ENCODE results near the gene NEMP2. TPM values are rescaled to one million over a fixed set of nuclear protein-coding genes. Genes with fewer than 3 reads are reported as not detected.

NEMP2 gene
- total RNA-seq, 1 experiment from 2014 or later = 46.0 TPM

- ChIA-PET POLR2A (interaction anchor here (0.5 to 4.1 kb wide), 24 partner anchors 9 to 775 kb away, joined by 3 to 33 read pairs (median 4); no protein-coding TSS in a partner anchor), CTCF (interaction anchor here (0.8 to 1.1 kb wide), 2 partner anchors 145 to 146 kb away, joined by 3 to 4 read pairs; no protein-coding TSS in a partner anchor)
- Mint-ChIP-seq H3K36me3 (ENCODE audit: insufficient read depth, unreplicated experiment) (peaks cover 12% of the 10 kb centered on the region), H3K9me3 (ENCODE audit: unreplicated experiment) (peaks cover 19% of the 10 kb centered on the region), H3K27ac (ENCODE audit: low read depth, unreplicated experiment) (peak overlapping the region; percentile 98), H3K4me3 (ENCODE audit: unreplicated experiment) (peak overlapping the region; percentile 80), H3K27me3 (ENCODE audit: insufficient read depth, unreplicated experiment) (no peaks in the 10 kb centered on the region), H3K4me1 (ENCODE audit: insufficient read depth, unreplicated experiment) (peaks cover 30% of the 10 kb centered on the region)
- no TSS peak for BruUV-seq (replicated peaks)
- intact Hi-C loops (cut with micrococcal nuclease) = loop anchor here (1.0 to 2.0 kb wide), 3 partner anchors 43 to 113 kb away; no protein-coding TSS in a partner anchor
- DNase-seq (ENCODE audit: unreplicated experiment) = no peak
- no peak for TF ChIP-seq CTCF (IDR thresholded peaks at IDR 0.05; ENCODE audit: unreplicated experiment)
Measured at GRCh38 chr2:190535586-190535985, 1.1 kb upstream of the NEMP2 start.

GRCh38 chr2:190535121-190535439 is 558 bp upstream of the NEMP2 start:
- Mint-ChIP-seq H3K9me3 (ENCODE audit: unreplicated experiment) (peaks cover 16% of the 10 kb centered on the region), H3K4me3 (ENCODE audit: unreplicated experiment) (peak overlapping the region; percentile 80), H3K27me3 (ENCODE audit: insufficient read depth, unreplicated experiment) (no peaks in the 10 kb centered on the region), H3K36me3 (ENCODE audit: insufficient read depth, unreplicated experiment) (peaks cover 8% of the 10 kb centered on the region), H3K4me1 (ENCODE audit: insufficient read depth, unreplicated experiment) (peaks cover 32% of the 10 kb centered on the region), H3K27ac (ENCODE audit: low read depth, unreplicated experiment) (peak overlapping the region; percentile 98)
- BruUV-seq (replicated peaks) = TSS peak; percentile 66
- CTCF ChIA-PET = interaction anchor here (0.7 kb wide), 1 partner anchor 151 kb away, joined by 3 read pairs; no protein-coding TSS in a partner anchor
- DNase-seq (ENCODE audit: unreplicated experiment) = no peak
- intact Hi-C loops (cut with micrococcal nuclease) = loop anchor here (1.0 to 2.0 kb wide), 3 partner anchors 44 to 113 kb away; no protein-coding TSS in a partner anchor
- no peak for TF ChIP-seq CTCF (IDR thresholded peaks at IDR 0.05; ENCODE audit: unreplicated experiment)
- POLR2A ChIA-PET = interaction anchor here (0.7 to 4.1 kb wide), 21 partner anchors 9 to 129 kb away, joined by 3 to 42 read pairs (median 8); no protein-coding TSS in a partner anchor

GRCh38 chr2:190533968-190534309 is 583 bp downstream of the NEMP2 start:
- CTCF ChIA-PET = interaction anchor here (0.6 to 2.2 kb wide), 6 partner anchors 31 to 267 kb away, joined by 3 to 5 read pairs (median 3); no protein-coding TSS in a partner anchor
- H3K27ac Mint-ChIP-seq (ENCODE audit: low read depth, unreplicated experiment) = peak overlapping the region; percentile 98
- H3K27me3 Mint-ChIP-seq (ENCODE audit: insufficient read depth, unreplicated experiment) = no peaks in the 10 kb centered on the region
- H3K36me3 Mint-ChIP-seq (ENCODE audit: insufficient read depth, unreplicated experiment) = peaks cover 8% of the 10 kb centered on the region
- H3K4me1 Mint-ChIP-seq (ENCODE audit: insufficient read depth, unreplicated experiment) = peaks cover 43% of the 10 kb centered on the region
- H3K4me3 Mint-ChIP-seq (ENCODE audit: unreplicated experiment) = peak overlapping the region; percentile 80
- DNase-seq (ENCODE audit: unreplicated experiment) = peak; percentile 43
- H3K9me3 Mint-ChIP-seq (ENCODE audit: unreplicated experiment) = peaks cover 6% of the 10 kb centered on the region
- no peak for TF ChIP-seq CTCF (IDR thresholded peaks at IDR 0.05; ENCODE audit: unreplicated experiment)
- BruUV-seq (replicated peaks) = TSS peak; percentile 45
- POLR2A ChIA-PET = interaction anchor here (0.6 to 3.5 kb wide), 30 partner anchors 10 to 348 kb away, joined by 3 to 42 read pairs (median 5); partner anchors contain the start of gene INPP1
- intact Hi-C loops (cut with micrococcal nuclease) = loop anchor here (1.0 to 2.0 kb wide), 3 partner anchors 45 to 146 kb away; no protein-coding TSS in a partner anchor

DNA sequence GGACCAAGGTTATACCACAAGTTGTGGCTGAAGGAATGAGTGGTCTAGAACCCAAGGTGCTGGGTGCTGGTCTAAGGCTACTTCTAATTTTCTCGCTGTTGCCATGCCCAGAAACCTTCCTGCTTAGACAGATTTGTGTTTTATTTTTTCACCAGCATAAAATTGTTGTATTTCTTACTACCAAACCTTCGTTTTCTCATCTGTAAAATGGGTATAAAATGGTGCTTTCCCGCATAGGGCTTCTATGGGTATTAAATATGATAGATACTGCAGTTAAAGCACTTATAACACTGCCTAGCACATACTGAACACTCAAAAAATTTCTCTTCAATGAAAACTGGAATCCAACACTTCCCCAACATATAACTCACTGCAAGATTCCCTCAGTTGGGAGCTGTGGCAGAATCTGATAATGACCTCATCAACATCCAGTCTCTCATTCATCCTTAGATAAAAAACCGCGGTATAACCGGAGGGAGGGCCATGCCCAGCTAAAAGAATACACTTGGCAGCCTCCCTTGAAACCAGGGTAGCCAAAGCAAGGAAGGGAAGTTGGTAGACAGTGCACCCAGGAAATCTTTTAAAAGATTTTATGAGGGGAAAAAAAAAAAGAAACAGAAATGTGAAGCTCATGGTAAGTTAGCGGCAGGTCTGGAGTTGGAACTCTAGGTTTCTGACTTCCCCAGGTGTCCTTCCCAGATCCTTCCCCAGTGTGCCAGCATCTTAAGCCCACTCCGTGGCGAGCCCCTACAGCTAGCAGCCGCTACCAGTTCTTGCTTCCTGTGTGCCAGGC is 1.2 kb downstream of the NEMP2 start:
- CTCF ChIA-PET = interaction anchor here (0.8 to 2.2 kb wide), 5 partner anchors 44 to 268 kb away, joined by 3 to 5 read pairs (median 3); no protein-coding TSS in a partner anchor
- Mint-ChIP-seq H3K36me3 (ENCODE audit: insufficient read depth, unreplicated experiment) (peaks cover 8% of the 10 kb centered on the region), H3K4me3 (ENCODE audit: unreplicated experiment) (peak overlapping the region; percentile 80), H3K4me1 (ENCODE audit: insufficient read depth, unreplicated experiment) (peaks cover 49% of the 10 kb centered on the region), H3K27me3 (ENCODE audit: insufficient read depth, unreplicated experiment) (no peaks in the 10 kb centered on the region), H3K9me3 (ENCODE audit: unreplicated experiment) (peaks cover under 1% of the 10 kb centered on the region), H3K27ac (ENCODE audit: low read depth, unreplicated experiment) (peak overlapping the region; percentile 98)
- POLR2A ChIA-PET = interaction anchor here (0.6 to 3.5 kb wide), 26 partner anchors 10 to 348 kb away, joined by 3 to 42 read pairs (median 6); partner anchors contain the start of gene INPP1
- no peak for DNase-seq (ENCODE audit: unreplicated experiment)
- BruUV-seq (replicated peaks) = no TSS peak
- intact Hi-C loops (cut with micrococcal nuclease) = no loop called here
- no peak for TF ChIP-seq CTCF (IDR thresholded peaks at IDR 0.05; ENCODE audit: unreplicated experiment)
